IPS-11a (cell line): ENCODE results near the gene ROBO2.
"Not testable (repeated sequence)": the region's sequence is repeated elsewhere in the genome, so short reads cannot be mapped to it uniquely, and the experiment has no call there.

Source experiments
- H3K4me3 ChIP-seq: one replicate; pipeline ENCODE4 v1.5.1; 2013; ENCODE audit warnings: low read depth, low read length, control low read depth

ROBO2 gene

GRCh38 chr3:77394046-77394445 is 354.1 kb downstream of the ROBO2 start:
- H3K4me3 ChIP-seq = no peak overlapping the region

DNA sequence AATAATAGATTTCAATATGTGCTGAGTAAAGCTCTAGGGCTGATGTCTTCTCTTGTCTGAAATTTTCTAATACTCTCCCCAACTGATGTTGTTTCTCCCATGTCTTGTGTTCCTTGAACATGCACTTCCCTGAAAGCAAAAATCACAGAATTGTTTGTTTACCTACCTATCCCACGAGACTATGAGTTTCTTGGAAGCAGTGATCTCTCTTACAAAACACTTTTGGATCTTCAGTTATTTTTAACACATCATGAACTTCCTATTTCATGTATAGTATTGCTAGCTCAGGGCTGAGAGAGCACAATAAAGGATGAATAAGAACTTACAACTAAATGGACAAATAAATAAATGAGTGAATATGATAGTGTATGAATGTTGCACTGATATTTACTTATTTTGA is 365.0 kb downstream of the ROBO2 start:
- no peak overlapping the region for H3K4me3 ChIP-seq

- H3K4me3 ChIP-seq = no peak overlapping the region
These were observed 367.5 kb downstream of the ROBO2 start for GRCh38 chr3:77407441-77407840.

GRCh38 chr3:77410334-77410733 is 370.4 kb downstream of the ROBO2 start:
- not testable (repeated sequence) for H3K4me3 ChIP-seq

DNA sequence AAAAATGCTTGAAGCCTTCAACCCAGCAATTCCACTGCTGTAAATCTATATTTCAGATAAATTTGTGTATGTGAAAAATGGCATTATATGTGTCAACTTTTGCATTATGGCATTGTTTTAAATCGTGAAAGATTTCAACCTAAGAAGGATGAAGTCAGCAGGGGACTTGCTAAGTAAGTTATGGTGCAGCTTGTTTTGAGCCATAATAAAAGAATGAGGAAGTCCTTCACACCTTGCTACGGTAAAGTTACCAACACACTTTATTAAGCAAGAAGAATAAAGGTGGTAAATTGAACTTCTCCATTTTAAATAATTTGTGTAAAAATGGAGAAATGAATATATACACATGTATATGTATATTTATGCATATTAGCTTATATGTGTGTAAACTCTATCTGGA is 371.4 kb downstream of the ROBO2 start:
- H3K4me3 ChIP-seq = no peak overlapping the region

- H3K4me3 ChIP-seq = no peak overlapping the region
These were observed 372.1 kb downstream of the ROBO2 start for GRCh38 chr3:77412021-77412438.

DNA sequence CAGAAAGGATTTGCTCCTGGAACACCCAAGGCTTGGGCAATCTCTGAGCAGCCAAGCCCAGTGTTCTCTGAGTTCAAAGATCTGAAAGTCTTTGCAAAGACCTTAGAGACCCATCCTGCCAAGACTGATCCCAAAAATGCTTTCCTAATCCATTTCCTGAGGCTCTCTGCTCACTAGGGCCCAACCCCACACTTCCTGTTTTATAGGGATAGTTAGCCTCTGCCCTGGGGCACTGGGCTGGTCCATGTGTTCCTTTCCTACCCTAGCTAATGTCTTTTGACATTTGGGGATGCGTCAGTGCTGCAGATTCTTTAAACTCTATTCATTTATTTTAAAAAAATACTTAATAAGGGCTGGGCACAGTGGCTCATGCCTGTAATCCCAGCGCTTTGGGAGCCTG is 372.7 kb downstream of the ROBO2 start:
- H3K4me3 ChIP-seq = no peak overlapping the region

- H3K4me3 ChIP-seq = no peak overlapping the region
These were observed 375.0 kb downstream of the ROBO2 start for GRCh38 chr3:77414881-77415280.

DNA sequence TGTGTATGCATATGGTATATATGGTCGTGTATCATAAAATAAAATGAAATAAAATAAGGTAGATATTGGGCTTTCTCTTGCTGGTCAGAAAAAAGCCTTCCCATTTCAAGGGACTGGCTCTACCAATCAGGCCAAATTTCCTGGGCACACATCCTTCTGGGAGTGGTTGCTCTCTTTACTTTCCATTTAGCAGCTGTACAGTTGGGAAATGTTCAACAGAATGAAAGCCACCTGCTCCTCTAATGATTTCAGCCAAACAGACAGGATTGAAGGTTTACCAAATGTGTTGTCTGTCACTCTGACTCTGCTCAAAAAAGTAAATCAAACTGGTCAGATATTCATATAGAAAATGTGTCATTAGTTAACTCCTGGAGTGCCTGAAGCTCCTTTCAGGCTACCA is 380.4 kb downstream of the ROBO2 start:
- no peak overlapping the region for H3K4me3 ChIP-seq

GRCh38 chr3:77421916-77422315 is 382.0 kb downstream of the ROBO2 start:
- H3K4me3 ChIP-seq = no peak overlapping the region

DNA sequence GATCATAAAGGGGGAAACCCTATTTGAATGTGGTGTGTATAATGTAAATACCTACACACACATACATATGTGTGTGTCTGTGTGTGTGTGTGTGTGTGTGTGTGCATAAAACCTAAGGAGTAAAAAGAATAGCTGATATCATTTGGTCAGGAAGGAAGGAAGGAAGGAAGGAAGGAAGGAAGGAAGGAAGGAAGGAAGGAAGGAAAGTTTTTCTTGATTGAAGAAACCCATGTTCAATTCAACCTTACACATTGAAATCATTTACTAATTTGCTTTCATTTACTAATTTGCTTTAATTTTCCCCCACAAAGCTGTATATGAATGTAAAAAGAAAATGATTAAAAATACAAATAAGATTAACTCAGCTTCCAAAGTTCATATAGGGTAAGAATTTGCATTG is 386.6 kb downstream of the ROBO2 start:
- H3K4me3 ChIP-seq = no peak overlapping the region

- no peak overlapping the region for H3K4me3 ChIP-seq
These were observed 387.6 kb downstream of the ROBO2 start for GRCh38 chr3:77427528-77427927.

GRCh38 chr3:77436908-77437307 is 397.0 kb downstream of the ROBO2 start:
- no peak overlapping the region for H3K4me3 ChIP-seq

- no peak overlapping the region for H3K4me3 ChIP-seq
These were observed 406.2 kb downstream of the ROBO2 start for GRCh38 chr3:77446084-77446483.

DNA sequence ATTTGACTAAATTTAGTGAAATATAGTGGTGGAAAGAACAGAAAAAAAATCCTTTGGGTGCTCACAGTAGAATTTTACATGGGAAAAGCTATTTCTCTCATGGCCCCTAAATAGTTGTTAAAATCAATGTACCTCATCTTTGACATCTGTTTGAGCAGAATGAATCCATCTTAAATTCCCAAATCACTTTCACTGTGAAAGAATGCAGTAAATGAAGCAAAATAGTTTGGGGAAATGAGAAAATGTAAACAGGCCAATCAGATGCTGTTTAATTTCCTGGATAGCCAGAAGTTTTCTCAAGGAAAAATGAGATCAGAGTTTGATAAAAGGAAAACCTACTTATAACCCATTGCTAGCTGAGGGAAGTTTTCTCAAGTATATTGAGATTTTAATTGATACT is 406.9 kb downstream of the ROBO2 start:
- no peak overlapping the region for H3K4me3 ChIP-seq

DNA sequence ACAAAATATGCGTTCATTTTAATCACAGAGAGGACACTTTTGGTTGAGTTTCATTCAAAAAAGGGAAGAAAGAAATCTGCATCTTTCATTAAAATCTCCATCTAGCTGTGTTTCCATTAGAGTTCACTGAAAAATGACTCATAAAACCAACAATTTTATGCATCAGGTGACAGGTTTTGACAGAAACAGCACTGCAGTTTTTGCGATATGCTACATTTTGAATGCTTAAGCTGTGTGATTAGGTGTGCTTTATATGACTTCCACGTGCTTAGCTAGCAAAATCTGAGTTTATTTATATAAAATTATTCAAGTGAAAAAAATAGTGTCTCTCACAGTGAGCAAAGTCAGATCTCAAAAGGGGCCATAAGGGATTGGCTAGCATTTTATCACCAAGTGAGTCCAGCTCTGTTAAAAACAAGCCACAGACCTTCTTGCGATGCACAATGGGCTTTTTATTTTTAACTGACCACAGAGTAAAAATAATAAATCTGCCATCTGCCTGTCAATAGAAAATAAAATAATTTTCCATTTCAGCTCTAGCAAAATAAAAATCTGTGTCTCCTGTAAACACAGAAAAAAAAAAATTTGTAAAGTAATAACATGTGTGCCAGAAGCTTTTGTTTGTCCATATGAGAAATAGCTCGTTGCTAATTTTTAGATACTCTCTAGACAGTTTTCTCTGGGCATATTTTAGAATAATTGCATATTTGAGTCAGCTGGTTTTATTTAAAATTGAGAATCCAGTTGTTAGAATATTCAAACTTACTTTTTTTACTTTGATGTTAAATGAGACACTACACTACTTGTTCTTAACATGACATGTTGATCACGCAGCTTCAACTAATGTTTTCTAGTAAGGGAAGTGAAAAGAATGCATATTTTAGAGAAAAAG is 409.8 kb downstream of the ROBO2 start:
- no peak overlapping the region for H3K4me3 ChIP-seq

GRCh38 chr3:77456431-77456830 is 416.5 kb downstream of the ROBO2 start:
- no peak overlapping the region for H3K4me3 ChIP-seq

GRCh38 chr3:77456906-77457305 is 417.0 kb downstream of the ROBO2 start:
- no peak overlapping the region for H3K4me3 ChIP-seq

DNA sequence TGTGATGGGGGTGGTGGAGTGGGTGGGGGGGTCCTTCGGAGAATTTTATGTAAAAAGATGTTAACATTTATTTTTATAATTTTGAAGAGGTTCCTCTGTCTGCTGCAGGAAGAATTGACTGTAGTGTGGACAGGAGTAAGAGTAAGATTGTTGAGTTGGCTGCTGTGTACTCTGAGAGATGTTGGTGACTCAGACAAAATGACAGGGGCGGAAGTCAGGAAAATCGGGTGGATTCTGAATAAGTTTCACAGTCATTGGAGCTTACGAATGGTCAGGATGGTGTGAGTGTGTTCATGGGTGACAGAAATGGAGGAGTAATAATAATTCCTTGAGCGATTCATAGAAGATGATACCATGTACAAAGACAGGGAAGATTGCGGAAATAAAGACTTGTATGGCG is 420.0 kb downstream of the ROBO2 start:
- H3K4me3 ChIP-seq = no peak overlapping the region

GRCh38 chr3:77460326-77460725 is 420.4 kb downstream of the ROBO2 start:
- no peak overlapping the region for H3K4me3 ChIP-seq

GRCh38 chr3:77462951-77463350 is 423.1 kb downstream of the ROBO2 start:
- no peak overlapping the region for H3K4me3 ChIP-seq

- no peak overlapping the region for H3K4me3 ChIP-seq
These were observed 424.3 kb downstream of the ROBO2 start for GRCh38 chr3:77464111-77464688.
